ENCODE data around the gene AADAC. TPM values are rescaled to one million over a fixed set of nuclear protein-coding genes. Genes with fewer than 3 reads are reported as not detected.
"Not testable (repeated sequence)": the region's sequence is repeated elsewhere in the genome, so short reads cannot be mapped to it uniquely, and the experiment has no call there.

Gene AADAC
- total and polyA plus RNA-seq, 3 donors from 2014 or later, result 0.25 to 0.31 TPM; not detected in 1

- H3K9me3 ChIP-seq, result no peaks in the 10 kb centered on the region
- intact Hi-C loops (cut with DNase I; ENCODE audit: low total_unique reads), result no loop called here
- TF ChIP-seq CTCF (IDR thresholded peaks at IDR 0.05), result no peak
- TF ChIP-seq POLR2A (IDR thresholded peaks at IDR 0.05), result no peak
- no peaks in the 10 kb centered on the region for H3K4me1 ChIP-seq
- whole genome bisulfite sequencing, 2 donors, result 61 to 71% methylated on average over 1 of the region's 1 CpG
- DNase-seq, result no peak
- H3K4me3 ChIP-seq, result no peak overlapping the region
- no peaks in the 10 kb centered on the region for H3K36me3 ChIP-seq (ENCODE audit: low read depth, missing control alignments)
- H3K27me3 ChIP-seq, result no peaks in the 10 kb centered on the region
- H3K27ac ChIP-seq, result no peak overlapping the region
Observed at GRCh38 chr3:151804267-151804666, 9.6 kb upstream of the AADAC start.

DNA sequence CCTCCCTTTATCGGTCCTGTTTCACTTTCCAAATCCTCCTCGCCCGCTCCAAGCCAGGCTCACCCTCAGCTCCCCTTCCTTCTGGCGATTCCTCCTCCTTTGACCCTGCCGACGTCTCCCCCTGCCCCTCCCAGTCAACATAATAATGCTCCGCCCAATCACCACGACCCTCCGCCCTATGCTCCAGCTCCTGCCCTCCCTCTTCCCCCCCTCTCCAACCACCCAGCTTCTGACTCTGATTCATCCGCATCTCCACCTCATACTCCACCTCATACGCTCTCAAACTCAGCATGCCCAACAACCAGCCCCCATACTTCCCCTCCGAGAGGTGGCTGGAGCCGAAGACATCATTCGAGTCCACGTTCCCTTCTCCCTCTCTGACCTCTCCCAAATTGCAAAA, 7.1 kb upstream of the AADAC start:
- no peaks in the 10 kb centered on the region for H3K27me3 ChIP-seq
- WGBS, 2 donors, result 60 to 68% methylated on average over 15 of the region's 15 CpGs
- TF ChIP-seq POLR2A (IDR thresholded peaks at IDR 0.05), result no peak
- no peak for TF ChIP-seq CTCF (IDR thresholded peaks at IDR 0.05)
- H3K36me3 ChIP-seq (ENCODE audit: low read depth, missing control alignments), result no peaks in the 10 kb centered on the region
- H3K27ac ChIP-seq, result no peak overlapping the region
- H3K9me3 ChIP-seq, result no peaks in the 10 kb centered on the region
- intact Hi-C loops (cut with DNase I; ENCODE audit: low total_unique reads), result no loop called here
- H3K4me3 ChIP-seq, result no peak overlapping the region
- DNase-seq, result no peak
- H3K4me1 ChIP-seq, result no peaks in the 10 kb centered on the region

GRCh38 chr3:151808926-151809325, 5.0 kb upstream of the AADAC start:
- H3K4me1 ChIP-seq; H3K36me3 ChIP-seq (ENCODE audit: low read depth, missing control alignments); DNase-seq; H3K27ac ChIP-seq; H3K27me3 ChIP-seq; H3K4me3 ChIP-seq; intact Hi-C loops (cut with DNase I; ENCODE audit: low total_unique reads); H3K9me3 ChIP-seq: not testable (repeated sequence)
- WGBS, 2 donors, result 94% methylated on average over 3 of the region's 3 CpGs

- Histone ChIP-seq H3K27ac (no peak overlapping the region), H3K4me3 (no peak overlapping the region), H3K4me1 (no peaks in the 10 kb centered on the region), H3K27me3 (no peaks in the 10 kb centered on the region), H3K9me3 (no peaks in the 10 kb centered on the region), H3K36me3 (ENCODE audit: low read depth, missing control alignments) (no peaks in the 10 kb centered on the region)
- no peak for DNase-seq
- WGBS, 2 donors, result 96 to 100% methylated on average over 2 of the region's 2 CpGs
- intact Hi-C loops (cut with DNase I; ENCODE audit: low total_unique reads), result no loop called here
- TF ChIP-seq CTCF (IDR thresholded peaks at IDR 0.05) (no peak), POLR2A (IDR thresholded peaks at IDR 0.05) (no peak)
Observed at GRCh38 chr3:151811474-151811873, 2.4 kb upstream of the AADAC start.

- Histone ChIP-seq H3K9me3 (no peaks in the 10 kb centered on the region), H3K27ac (no peak overlapping the region), H3K27me3 (no peaks in the 10 kb centered on the region), H3K4me3 (no peak overlapping the region), H3K36me3 (ENCODE audit: low read depth, missing control alignments) (no peaks in the 10 kb centered on the region), H3K4me1 (no peaks in the 10 kb centered on the region)
- intact Hi-C loops (cut with DNase I; ENCODE audit: low total_unique reads), result no loop called here
- TF ChIP-seq POLR2A (IDR thresholded peaks at IDR 0.05) (no peak), CTCF (IDR thresholded peaks at IDR 0.05) (no peak)
- no peak for DNase-seq
- 61 to 86% methylated on average over 3 of the region's 3 CpGs for WGBS, 2 donors
Observed at GRCh38 chr3:151814588-151814987, 672 bp downstream of the AADAC start.

Measured in testis (tissue), 3 donors.